ENCODE measurements around the gene RNF113B.

RNF113B gene

DNA sequence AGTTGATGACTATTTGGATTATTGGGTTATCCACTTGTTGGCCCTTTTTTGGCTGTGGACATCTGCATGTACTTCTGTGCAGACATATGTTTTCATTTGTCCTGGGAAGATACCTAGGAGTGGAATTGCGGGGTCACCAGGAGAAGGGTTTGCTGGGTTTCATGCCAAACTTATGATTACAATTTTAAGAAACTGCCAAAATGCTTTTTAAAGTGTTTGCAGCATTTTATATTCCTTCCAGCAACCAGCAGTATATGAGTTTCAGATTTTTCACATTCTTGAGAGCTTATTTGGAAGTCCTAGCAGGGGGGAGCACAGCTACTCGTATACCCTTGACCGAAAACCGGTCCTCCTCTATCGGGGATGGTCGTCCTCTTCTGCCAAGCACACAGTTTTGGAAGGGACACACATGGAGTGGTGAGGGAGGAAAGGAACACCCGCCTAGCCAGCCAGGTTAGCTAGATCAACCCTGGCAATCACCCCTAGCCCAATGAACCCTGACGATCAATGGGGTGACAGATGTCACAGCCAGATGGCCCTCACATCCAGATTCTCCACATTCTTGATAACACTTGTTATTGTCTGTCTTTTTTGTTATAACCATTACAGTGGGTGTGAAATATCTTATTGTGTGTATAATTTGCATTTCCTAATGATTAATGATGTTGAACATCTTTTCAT is 26.7 kb upstream of the RNF113B start:
- no peak for DNase-seq

DNA sequence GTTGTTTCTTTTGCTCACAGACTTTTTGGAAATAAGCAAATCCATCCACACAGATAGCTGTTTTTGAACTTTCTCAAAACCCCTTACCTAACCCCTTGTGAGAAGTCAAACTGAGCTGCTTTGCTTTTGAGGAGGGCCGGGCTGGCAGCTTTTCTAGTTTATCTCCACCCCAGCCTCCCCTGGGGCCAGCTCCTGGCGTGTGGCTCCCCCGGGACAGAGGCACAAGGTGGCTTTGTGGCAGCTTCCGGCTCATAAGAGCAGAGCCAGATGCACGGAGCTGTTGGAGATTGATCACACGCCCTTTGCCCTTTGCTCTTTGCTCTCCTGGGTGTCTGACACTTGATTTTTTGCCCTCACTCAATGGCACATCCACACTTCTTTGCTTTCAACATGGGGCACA is 24.9 kb upstream of the RNF113B start:
- DNase-seq: no peak

DNA sequence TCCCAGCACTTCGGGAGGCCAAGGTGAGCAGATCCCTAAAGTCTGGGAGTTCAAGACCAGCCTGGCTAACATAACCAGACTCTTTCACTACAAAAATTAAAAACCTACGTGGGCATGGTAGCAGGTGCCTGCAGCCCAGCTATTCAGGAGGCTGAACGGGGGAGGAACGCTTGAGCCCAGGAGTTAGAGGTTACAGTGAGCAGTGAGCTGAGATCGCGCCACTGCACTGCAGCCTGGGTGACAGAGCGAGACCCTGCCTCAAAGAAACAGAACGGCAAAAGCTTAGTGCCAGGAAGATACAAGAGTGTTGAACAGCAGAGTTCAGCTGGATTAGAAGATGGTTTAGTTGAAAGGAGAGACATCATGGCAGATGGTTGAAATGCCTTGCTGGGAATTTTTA is 24.1 kb upstream of the RNF113B start:
- DNase-seq: no peak

DNA sequence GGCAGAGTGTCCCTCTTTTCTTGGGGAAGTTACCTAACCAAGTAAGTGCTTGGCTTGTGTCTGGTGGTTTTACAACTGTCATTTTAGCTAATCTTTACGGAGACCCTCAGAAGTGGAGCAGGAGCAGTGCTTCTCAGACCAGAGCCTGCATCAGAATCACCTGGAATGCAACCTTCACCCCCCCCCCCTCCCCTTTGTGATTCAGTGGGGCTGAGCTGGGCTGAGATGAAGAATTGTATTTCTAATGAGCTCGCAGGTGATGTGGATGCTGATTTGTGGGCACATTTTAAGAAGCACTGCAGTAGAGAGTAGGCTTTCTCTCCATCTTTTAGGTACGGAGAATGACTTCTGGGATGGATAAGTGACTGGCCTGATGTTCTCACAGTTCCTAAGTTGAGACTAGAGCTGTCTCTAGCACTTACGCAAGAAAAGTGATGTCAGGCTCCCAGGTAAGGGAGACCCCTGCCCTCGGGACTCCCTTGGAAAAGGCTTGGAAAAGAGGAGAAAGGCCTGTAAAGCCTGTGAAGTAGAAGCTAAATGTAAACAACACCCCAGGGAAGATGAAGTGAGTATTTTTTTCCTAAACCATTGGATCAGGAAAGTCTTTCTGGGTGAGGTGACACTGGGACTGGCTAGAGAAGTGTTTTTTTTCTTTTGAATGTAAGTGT is 23.3 kb upstream of the RNF113B start:
- no peak for DNase-seq

DNA sequence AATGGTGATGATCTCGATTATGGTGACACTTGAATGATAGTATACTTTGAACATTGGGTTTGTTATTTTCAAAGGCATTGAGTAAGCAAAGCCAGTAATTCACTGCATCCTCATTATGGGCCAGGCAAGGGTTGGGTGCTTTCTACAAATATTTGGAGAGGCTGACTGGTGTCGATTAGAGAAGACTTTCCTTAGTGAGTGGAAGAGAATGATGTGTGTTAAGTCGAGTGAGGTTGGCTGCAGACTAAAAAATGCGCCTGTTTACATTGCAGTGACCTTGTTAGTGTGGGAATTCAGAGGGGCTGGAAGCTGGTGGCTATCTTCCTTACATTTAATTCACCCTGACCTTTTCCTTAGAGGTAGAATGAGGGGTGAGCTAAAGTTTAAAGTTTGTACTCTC is 22.4 kb upstream of the RNF113B start:
- no peak for DNase-seq

DNA sequence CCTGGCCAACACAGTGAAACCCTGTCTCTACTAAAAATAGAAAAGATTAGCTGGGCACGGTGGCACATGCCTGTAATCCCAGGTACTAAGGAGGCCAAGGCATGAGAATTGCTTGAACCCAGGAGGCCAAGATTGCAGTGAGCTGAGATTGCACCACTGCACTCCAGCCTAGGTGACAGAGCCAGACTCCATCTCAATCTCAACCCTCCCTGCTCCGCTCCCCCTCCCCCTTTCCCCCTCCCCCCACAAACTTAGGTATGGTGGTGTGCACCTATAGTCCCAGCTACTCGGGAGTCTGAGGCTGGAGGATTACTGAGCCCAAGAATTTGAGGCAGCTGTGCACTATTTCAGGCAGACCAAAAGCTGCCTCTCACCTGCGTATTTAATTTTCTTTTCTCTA is 21.6 kb upstream of the RNF113B start:
- no peak for DNase-seq

DNA sequence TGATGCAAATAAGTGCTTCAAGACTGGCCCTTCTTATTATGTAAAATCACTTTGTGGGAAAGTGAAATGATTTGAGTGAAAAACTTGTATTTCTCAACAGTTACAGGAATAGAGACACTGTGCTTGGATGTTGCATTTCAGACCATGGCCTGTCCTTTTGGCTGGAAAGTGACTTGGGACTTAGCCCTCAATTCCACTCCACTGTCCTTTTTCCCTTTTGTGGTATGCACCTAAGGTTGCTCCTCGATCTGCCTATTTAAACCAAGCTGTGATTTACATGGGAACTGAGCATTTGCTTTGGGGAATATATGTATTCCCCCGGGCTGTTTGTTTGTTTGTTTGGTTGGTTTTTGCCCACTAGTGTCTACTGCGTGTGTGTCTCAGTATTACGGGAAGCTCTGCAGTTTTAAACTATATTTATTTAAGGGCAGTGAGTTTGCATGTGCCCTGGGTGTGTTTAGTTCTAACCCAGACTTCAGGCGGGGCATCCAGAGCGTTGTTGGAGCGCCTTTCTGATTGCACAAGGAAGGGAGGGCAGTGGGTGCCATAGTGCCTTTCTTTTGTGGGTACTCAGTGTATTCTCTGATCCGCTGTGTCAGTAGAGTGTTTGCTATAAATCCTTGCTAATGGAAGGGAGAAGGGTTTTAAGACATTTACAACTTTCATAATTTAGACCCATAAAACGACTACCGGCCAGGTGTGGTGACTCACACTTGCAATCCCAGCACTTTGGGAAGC is 18.2 kb upstream of the RNF113B start:
- no peak for DNase-seq

DNA sequence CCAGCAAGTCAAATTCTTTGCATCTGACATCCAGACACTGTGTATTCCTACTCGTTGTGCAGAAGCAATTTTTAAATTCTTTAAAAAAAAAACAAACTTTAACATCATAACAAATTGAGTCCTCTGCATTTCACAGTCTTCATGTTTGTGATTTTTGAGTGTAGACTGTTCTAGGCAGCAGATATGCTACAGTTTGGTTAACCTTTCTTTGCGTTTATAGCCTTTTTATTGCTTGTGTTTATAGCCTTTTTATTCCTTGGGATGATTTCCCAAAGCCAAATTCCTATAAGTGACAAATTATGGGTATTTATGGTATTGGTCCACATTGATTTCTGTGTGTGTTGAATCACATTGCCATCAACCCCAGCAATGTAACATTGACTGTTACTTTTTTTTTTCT is 14.9 kb upstream of the RNF113B start:
- no peak for DNase-seq

DNA sequence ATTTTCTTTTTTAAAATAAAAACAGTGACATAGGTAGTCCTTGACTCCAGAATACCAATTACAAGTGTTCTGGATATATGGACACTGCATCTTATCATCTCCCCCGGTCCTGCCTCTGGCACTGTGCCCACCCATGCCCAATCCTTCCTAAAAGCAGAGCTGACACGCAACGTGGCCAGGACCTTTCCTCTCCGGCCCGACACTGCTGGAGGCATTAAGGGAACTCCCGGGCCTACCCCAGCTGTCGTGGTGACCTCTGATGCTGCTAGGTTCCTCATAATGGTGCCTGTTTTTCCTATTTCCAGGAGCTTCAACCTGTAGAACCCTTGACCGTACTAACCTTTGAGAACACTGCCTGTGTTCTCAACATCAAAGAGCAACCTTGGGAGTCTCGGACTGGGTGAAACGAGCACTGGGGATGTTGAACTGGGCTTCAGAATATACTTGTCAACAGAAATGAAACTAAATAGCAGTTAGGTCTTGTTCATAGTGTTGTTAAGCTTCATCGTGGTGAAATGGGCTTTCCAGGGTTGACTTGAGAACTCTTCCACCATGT is 13.9 kb upstream of the RNF113B start:
- DNase-seq: no peak

DNA sequence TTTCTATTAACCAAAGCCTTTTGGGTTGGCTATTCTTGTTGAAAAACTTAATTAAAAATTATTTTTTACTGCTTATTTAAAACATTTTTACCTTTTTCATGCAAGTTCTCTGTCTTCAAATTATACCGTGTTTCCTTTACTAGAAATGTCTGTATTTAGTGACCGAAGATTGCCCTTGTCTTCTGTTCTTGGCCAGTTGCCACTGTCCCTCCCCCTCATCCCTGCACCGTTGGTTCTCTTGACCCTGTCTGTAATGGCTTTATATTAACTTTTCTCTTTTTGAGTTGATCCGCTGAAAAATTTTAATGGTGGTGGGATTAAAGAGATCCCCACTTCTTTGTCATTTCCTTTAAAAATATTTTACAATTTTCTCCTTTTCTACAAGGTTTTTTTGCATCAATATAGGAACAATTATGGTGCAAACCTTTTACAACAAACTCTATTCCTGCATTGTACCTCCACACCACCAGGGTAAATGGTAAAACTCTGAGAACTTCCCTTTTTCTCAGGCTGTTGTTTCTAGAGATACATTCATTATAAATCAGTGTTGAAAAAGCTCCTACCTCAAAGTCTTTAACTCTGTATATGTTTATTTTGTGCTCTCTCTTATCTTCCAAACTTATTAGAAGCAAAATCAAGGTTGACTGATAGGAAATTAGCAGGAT is 12.9 kb upstream of the RNF113B start:
- DNase-seq: no peak

DNA sequence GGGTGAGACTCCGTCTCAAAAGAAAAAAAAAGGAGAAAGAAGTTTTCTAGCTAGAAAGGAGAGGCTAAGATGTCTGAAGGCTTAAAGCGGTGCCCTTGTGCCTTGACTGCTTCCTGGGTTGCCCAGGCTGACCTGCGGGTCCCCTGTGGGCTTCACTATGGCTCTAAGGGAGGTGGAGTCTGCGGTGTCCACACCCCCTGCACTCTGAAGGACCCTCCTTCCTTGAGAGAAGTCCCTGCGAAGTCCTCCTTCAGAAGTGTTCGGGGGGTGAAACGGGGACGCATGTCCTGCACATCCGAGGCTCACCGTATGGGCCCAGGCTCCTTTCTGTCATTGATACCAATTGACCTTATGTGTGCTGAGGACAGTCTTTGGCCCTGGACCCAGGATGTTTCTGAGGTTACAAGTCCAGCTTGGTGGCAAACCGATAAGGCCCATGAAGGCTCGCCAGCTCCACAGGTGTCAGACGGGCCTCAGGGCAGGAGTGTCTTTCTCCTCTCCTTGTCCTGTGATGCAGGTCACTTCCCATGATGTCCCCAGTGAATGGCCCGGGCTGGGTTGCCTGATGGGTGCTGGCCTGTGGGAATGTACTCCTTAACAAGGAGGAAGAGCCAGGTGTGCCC is 11.6 kb upstream of the RNF113B start:
- DNase-seq: no peak

DNA sequence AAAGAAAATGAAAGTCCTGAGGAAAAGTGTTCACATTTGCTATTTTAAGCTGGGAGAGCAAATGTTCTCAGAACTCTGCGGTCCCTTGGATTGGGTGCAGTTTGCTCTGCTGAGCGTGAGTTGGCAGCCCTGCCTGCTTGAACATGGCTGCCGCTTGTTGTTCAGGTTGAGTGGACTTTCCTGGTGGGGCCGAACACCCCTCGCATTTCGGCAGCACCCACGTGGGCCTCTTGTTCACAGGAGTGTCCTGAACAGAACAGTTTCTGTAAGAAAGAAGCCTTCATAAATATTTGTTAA is 10.8 kb upstream of the RNF113B start:
- no peak for DNase-seq

DNA sequence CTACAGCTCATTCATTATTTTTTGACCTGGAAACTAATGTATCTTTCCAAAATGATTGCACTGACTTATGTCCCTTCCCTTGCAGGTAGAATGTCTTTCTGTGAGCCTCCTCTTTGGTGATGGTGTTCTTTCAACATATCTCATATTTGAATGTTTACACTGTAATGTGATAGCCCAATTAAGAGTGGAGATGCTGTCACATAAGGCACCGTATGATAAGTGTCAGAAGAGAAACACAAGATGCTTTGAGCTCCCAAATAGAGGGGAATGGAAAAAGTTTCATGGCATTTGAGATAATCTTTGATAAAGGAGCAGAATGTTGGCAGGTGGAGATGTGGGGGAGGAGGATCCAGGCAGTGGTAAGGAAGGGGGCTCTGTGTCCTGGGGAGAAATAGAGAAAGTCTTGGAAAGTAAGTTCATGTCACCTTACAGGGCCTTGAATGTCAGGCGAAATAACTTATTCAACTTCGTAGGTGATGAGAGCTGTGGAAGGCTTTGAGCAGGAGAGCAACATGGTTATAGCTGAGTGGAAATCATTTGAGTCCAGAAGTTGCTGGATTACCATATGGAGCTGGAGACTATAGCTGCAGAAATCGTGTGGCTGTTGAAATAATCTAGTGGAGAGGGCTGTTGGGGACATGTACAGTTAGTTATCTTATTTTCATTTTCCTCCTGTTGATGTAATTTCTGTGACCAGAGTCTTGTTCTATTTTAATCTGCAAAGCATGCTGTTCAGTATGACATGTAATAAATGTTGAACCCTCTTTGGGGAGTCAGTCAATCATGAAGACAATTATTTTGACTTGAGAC is 10.3 kb upstream of the RNF113B start:
- DNase-seq: no peak

DNA sequence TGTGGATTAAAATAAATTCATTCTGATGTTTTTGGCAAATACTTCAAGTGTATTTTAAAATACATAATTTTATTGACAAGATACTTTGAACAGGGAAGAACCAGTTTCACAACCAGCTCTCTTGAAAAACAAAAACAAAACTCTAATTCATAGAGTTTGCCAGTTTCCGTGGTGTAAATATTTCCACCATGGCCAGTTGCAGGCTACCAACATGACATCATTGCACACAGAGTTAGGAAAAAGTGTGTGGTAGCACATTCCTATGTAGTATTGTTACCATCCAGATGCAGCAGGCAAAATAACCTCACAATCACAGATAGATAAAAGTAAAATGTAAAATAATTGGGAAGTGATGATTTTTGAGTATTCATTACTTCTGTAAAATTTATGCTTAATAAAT is 7.7 kb upstream of the RNF113B start:
- no peak for DNase-seq

DNA sequence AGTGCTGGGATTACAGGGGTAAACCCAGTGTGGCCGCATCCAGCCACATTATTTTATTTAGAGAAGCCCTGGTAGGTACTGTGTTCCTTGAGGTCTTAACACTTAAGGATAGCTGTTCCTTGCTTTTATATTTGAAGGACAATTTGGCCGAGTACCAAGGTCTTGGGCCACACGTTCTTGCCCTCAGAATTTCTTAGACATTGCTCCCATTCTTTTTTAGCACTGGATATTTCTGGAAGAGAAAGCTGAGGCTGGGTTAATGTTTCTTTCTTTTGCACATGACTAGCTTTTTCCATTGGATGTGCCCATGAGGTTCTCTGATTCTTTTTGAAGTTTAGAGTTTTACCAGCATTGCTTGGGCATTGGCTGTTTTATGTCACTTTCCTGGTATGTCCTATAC is 5.5 kb upstream of the RNF113B start:
- DNase-seq: no peak

DNA sequence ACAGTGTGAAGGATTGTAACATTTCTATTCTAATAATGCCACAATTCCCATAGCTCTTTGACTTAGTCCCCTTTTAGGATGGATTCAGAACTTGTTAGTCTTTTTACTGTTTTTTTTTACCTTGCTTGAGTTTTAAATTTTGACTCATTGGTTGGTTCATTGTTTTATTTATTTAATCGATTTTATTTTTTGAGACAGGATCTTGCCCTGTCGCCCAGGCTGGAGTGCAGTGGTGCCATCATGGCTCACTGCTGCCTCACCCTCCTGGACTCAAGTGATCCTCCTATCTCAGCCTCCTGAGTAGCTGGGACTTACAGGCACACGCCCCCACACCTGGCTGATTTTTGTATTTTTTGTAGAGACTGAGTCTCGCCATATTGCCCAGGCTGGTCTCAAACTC is 5.1 kb upstream of the RNF113B start:
- no peak for DNase-seq

DNA sequence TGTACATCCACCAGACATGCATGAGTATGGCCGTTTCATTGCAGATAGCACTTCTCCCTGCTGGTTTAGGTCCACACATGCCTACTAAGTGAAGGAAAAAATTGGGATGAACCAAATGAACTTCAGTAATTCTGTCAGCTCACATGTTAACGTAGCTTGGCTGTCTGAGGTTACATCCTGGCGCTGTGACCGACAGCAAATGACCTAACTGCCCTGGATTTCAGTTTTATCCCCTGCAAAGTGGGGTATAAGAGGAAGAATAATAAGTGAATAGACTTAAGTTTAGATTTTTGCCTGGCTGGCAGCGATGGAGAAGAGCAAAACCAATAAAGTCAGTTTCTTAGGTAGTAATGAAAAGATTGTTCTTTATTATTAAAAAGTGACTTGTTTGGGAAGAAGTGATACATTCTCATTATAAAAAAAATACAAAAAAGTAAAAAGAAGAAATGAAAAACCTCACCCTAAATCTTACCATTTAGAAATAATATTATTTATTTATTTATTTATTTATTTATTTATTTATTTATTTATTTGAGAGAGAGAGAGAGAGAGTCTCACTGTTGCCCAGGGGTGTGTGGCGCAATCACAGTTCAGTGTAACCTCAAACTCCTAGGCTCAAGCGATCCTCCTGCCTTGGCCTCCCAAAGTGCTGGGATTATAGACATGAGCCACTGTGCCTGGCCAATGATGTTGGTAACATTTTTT is 4.2 kb upstream of the RNF113B start:
- DNase-seq: no peak

DNA sequence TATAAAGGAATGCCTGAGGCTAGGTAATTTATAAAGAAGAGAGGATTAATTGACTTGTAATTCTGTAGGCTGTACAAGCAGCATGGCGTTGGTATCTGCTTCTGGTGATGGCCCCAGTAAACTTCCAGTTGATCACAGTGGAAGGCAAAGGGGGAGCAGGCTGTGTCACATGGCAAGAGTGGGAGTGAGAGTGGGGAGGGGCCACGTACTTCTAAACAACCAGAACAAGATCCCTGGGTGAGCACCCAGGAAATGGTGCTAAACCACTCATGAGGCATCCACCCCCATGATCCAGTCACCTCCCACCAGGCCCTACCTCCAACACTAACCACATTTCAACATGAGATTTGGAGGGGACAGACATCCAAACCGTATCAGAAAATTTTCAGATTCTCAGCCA is 3.0 kb upstream of the RNF113B start:
- DNase-seq: no peak

DNA sequence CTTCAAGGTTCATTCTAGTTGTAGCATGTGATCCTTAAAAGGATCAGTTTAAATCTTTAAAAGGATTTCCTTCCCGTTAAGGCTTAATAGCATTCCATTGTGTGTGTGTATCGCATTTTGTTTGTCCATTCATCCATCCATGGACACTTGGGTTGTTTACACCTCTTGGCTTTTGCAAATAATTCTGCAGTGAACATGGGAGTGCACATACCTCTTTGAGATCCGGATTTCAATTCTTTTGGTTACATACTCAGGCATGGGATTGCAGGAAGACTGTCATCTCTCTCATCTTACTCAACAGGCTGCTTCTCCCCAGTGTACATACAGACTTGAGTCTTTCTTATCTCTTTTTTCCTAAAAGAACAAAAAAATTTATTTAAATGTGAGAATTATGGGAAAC is 1.2 kb downstream of the RNF113B start:
- DNase-seq: no peak

DNA sequence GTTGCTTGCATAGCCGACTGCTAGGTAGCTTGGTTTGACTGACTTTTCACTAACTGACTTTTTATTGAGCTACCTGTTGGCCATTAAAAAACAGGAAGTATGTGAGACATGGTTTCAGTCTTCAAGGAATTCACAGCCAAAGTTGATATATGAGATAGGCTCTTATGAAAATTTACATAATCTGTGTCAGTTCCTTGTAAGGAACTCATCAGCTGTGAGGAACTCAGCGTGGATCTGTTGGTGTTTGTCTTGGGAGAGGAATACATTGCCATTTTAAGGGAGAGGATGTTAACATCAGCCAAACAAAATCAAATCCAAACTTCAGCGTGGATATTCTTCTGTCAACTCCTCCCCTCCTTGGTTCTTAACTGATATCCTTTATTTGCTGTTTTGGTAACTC is 2.0 kb downstream of the RNF113B start:
- DNase-seq: no peak

DNA sequence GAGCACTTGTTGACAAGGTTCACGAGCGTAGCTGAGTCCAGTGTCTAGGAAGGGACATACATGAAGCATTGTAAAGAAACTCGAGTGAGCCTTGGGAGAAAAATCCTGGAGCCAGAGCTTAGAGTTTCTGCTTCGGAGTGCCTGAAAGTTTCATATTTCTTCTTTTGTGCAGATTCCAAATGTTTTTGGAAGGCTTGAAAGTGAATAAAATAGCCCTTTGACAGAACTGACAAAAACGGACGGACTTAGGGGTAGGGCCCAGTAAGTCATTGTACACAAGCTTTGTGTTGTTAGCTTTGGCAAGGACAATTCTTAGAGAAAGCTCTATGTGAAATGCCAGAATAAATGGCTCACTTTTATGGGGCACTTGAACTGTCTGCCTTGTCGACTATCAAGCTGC is 2.8 kb downstream of the RNF113B start:
- DNase-seq: no peak
